HG02610 (cell line): Measurements from ENCODE around the gene PDXDC1.
"Not testable (repeated sequence)": the region's sequence is repeated elsewhere in the genome, so short reads cannot be mapped to it uniquely, and the experiment has no call there.

Source experiments
- ATAC-seq: cut with Tn5 transposase; IDR thresholded peaks from one replicate; pipeline ENCODE4 v1.9.1; 2021; ENCODE audit warnings: mild to moderate bottlenecking, moderate library complexity; ENCODE audit not compliant: unreplicated experiment

PDXDC1 gene

DNA sequence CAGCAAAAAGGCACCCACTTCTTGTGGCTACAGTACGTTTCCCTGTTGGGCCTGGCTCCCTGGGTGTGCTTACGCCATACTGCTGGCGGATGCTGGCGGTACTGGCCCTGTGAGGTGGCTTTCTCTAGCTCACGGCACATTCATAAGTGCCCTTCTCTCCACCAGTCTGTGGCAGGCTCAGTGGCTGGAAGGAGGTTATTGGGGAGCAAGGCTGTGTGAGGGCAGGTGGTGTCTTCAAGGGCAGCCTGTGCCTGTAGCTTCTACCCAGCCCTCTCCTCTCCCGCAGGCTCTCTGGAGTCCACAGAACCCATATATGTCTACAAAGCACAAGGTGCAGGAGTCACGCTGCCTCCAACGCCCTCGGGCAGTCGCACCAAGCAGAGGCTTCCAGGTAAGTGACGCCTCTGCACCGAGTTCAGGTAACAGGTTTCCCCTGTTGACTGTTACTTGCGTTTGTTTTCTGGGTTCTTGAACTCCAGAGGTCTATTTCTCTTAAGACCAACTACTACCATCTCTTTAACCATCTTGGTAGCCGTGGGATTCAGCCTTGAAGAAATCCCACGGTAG is 60.4 kb downstream of the PDXDC1 start:
- ATAC-seq, result no peak

DNA sequence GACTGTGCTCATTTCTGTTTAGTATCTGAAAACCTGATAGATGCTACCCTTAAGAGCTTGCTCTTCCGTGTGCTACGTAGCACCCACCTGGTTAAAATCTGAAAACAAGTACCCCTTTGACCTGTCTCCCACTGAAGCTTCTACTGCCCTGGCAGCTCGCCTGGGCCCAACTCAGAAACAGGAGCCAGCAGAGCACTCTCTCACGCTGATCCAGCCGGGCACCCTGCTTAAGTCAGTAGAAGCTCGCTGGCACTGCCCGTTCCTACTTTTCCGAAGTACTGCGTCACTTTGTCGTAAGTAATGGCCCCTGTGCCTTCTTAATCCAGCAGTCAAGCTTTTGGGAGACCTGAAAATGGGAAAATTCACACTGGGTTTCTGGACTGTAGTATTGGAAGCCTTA is 62.2 kb downstream of the PDXDC1 start:
- no peak for ATAC-seq

GRCh38 chr16:15037745-15038144 is 62.9 kb downstream of the PDXDC1 start:
- ATAC-seq, result no peak

DNA sequence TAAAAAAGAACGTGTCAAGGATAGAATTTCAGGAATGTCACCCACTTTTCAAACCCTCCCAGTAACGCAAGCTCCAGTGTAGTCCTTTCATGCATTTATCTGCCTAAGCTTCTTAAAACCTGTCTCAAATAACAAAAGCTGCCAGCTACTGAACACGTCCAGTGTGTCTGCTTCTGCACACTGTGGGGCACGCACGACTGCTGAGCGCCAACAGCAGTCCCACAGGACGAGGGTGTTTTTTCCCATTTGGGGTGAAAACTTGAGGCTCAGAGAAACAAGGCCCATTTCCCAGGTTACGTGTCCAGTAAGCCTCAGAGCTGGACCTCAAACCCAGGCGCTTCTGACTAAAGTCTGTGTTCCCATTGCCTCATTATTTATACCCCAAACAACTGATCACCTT is 63.9 kb downstream of the PDXDC1 start:
- no peak for ATAC-seq

DNA sequence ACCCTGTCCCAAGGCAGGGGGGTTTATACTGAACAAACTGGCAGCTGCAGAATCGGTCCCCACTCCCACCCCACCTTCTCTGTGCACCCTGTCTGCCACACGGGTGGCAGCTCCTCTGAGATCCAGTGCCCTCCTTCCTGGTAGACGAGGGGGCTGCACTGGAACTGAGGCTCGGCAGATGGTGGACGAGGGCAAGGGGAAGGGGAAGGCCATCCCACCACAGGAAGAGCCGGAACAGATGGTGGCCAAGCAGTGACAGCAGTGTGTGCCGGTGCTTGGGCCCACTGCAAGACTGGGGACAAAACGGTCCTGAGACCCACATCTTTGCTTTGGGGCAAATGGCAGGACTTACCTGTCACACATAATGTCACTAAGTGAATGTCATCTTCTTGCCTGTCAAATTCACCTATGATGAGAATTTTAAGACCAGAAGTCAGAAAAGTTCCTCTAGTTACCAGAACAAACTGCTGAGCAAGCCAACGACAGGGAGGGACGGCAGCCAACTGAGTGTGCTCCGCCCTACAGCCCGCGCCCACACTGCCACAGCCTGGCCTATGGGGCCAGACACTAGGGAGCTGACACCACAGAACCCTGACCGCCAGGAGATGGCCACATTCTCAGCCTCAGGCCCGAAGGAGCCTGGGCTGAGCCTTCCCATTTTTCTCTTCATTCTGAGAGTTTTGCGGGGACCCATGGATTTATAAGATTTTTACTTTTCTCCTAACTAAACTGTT is 66.6 kb downstream of the PDXDC1 start:
- ATAC-seq, result no peak

DNA sequence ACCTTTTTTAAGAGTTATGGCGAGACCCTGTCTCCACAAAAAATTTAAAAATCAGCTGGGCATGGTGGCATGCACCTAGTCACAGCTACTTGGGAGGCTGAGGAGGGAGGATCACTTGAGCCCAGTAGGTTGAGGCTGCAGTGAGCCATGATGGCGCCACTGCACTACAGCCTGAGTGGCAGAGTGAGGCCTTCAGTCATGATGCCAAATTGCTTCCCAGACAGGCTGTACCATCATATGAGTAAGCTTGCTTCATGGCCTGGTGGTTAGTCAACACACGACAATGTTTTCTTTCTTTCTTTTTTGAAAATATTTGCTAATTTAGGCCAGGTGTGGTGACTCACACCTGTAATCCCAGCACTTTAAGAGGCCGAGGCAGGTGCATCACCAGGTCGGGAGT is 68.5 kb downstream of the PDXDC1 start:
- no peak for ATAC-seq

- ATAC-seq, result no peak
Measured at GRCh38 chr16:15044286-15044685, 69.5 kb downstream of the PDXDC1 start.

DNA sequence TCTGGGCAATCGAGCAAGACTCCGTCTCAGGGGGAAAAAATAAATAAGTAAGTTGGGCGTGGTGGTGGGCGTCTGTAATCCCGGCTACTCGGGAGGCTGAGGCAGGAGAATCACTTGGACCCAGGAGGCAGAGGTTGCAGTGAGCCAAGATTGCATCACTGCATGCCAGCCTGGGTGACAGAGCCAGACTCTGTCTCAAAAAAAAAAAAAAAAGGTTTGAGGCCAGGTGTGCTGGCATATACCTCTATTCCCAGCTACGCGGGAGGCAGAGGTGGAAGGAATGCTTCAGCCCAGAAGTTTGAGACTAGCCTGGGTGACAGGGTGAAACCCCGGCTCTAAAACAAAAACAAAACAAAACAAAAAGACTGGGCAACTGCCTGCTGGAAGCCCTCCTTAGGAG is 70.4 kb downstream of the PDXDC1 start:
- not testable (repeated sequence) for ATAC-seq

DNA sequence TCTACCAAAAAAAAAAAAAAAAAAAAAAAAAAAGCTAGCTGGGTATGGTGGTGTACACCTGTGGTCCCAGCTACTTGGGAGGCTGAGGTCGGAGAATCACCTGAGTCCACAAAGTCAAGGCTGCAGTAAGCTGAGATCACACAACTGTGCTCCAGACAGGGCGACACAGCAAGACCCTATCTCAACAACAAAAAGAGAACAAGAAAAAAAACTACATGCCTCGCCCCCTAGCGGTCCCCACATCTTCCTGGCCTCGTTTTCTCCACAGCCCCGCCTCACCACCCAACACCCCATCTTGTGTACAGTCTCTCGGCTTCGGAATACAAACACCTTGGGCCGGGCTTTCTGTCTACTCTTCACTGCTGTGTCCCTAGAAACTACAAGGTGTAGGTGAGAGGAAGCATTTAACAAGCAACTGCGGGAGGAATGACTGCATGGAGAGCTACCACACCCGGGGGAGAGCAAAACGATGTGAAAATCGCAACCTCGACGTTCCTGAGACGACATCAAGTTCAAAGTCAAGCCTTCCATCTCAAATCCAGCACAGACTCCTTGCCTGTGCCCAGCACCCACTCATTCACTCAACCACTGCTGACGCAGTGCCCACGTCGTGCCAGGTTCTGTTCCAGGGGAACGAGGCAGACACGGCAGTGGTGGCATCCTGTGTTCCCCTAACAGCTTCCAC is 72.0 kb downstream of the PDXDC1 start:
- ATAC-seq, result no peak

DNA sequence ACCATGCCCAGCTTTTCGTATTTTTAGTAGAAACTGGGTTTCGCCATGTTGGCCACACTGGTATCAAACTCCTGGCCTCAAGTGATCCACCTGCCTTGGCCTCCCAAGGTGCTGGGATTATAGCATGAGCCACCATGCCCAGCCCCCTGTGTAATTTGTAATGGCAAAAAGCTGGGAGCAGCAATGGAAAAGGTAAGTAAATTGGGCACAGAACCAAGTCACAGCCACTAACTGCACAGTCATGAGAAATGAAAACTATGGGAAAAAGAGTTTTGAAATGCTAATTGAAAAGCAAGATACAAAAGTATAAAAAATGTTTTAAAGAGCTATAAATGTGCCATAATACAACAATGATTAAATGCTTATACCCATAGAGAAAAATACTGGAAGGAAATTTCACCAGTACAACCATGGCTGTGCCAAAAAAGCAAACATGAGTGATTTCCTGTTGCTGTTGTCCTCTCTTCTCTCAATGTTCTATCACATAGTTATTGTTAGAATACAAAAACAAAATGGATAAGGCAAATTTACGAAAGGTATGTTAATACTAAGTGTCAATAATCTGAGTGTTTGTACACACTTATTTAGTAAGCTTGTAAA is 74.9 kb downstream of the PDXDC1 start:
- no peak for ATAC-seq

GRCh38 chr16:15050440-15050839 is 75.6 kb downstream of the PDXDC1 start:
- not testable (repeated sequence) for ATAC-seq

GRCh38 chr16:15051387-15051951 is 76.6 kb downstream of the PDXDC1 start:
- no peak for ATAC-seq

DNA sequence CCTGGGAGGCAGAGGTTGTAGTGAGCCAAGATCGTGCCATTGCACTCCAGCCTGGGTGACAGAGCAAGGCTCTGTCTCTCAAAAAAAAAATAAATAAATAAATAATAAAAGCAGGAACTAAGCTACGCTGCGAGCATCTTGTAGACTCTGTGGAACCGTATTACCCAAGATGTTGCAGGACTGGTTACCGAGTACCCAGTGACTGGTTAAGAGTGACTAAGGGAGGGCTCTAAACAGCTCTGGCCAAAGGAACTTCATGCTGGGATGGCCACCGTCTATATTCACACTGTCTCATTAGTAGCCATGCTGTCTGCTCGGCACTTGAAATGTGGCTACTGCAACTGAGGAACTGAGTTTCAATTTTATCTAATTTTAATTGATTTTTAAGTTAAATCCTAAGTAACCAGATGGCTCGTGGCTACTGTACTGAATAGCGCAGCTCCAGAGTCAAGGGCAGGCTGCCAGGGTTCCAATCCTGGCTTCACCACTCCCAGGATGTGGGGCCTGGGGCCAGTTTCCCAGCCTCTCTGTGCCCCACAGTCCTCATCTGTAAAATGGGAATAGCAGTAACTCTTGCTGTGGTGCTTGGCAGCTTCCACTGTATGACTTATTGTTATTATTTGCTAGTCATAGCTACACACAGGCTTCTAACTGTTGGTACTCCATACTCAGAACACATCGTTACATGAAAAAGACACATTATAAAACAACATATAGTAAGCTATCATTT is 78.1 kb downstream of the PDXDC1 start:
- no peak for ATAC-seq

GRCh38 chr16:15053904-15054303 is 79.1 kb downstream of the PDXDC1 start:
- no peak for ATAC-seq

DNA sequence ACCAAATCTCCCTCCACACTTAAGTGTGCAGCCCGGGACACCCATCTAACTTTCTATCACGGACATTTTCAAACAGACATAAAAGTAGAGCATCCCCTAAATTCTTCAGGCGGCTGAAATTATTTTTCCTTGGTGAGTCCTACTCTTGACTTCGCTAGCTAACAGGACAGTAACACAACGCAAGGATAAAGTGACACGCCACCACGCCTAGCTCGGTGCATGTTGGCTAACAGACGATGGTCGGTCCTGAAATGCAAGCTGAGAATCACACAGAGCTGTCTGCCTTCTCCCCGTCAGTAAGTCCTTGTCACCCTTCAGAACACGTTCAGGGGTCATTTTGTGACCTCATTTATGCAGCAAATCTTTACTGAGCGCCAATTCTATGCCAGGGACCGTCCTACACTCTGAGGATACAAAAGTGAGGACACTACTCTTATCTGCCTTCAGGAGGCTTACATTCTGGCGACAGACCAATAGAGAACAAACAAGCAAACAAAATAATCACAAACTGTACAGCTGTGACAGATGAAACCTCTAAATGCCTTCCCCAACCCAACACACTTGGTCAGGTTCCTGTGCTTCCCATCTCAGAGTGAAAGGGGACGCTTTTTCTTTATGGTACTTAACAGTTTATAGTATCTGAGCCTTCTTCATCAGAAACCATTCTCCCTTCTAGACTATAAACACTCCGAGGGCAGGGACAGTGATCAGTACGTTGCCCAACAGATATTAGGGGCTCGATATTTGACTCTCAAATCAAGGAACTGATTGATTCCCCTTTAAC is 79.7 kb downstream of the PDXDC1 start:
- ATAC-seq, result no peak

DNA sequence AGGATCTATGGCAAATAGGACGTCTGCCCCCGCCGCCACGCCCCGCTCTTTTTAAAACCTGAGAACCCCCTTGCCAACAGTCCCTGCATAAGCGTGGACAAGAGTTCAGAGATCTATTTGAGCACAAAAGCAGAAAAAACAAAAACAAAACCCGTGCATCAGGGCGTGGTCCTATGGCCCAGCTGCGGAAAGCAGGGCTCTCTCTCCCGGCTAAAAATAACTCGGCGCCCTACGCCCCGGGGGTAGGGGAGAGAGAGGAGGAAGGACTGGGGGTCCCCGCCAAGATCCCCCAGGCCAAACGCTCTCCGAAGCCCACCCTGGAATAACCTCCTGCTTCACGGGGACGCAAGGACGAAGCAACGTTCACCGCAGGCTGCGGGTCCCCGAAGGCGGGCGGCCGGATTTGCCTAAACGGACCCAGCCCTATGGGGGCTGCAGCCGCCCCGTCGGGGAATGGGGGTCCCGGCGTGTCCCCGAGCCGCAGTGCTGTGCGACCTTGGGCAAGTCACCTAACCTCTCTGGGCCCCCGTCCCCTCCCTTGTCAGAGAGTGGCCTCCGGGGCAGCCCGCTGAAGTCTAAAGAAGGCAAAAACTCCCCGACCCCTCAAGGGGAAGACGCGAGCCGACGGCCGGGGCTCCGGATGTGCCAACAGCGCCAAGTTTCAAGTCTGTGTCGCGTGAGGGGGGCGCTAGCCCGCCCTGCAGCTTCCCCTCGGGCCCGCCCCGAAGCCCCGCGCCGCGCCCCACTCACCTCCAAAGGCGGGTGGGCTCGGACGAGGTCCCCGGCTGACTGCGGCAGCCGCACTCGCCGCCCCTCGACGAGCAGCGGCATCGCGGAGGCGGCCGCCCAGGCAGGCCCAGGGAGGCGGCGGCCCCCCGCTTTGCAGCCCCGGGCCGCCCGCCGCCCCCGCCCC is 80.6 kb downstream of the PDXDC1 start:
- ATAC-seq, result peak; percentile 56

DNA sequence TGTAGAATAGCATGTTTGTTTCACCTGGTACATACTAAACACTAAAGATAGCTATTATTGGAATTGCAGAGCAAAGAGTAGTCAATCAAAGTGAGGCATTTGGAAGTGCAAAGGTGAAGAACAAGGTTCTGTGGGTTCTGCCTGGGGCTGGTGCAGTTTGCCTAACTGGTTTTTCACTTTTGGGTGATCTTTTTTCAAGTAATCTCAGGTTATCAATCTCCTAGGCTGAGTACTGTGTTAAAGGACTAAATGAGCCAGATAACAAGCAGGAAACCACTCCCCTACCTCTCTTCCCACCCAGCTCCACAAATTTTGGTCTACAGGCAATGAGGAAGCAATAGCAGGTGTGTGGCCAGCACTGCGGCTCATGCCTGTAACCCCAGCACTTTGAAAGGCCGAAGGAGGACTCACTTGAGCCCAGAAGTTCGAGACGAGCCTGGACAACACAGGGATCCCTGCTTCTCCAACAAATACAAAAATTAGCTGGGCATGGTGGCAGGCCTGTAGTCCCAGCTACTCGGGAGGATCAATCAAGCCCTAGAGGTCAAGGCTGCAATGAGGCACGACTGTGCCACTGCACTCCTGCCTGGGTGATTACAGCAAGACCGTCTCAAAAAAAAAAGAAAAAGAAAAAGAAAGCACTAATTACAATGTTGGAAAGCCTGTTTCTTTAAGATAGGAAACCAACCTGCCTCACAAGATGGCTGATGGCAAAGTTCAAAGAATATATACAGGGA is 83.0 kb downstream of the PDXDC1 start:
- no peak for ATAC-seq

DNA sequence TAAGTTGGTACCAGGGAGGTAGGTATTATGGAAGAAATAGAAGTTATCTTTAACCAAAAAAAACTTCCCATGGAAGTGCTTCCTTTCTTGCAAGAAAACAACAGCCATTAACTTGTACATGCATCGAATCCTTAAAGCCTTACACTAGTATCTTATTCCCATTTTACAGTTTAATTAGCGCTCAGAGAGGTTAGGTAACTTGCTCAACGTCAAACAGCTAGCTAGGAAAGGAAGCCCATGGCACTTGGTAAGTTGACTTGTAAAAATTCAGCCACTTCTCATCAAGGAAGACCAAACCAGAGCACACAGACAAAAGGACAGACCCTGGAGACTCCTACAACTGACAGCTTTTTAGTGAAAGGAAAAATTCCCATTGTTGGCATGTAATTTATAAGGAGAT is 84.5 kb downstream of the PDXDC1 start:
- ATAC-seq, result no peak
